HG03025 (cell line): ENCODE results near the gene TGDS.
"Not testable (repeated sequence)": the region's sequence is repeated elsewhere in the genome, so short reads cannot be mapped to it uniquely, and the experiment has no call there.

Source experiments
- ATAC-seq: cut with Tn5 transposase; IDR thresholded peaks from one replicate; pipeline ENCODE4 v1.9.1; 2021; ENCODE audit warnings: mild to moderate bottlenecking, moderate library complexity; ENCODE audit not compliant: unreplicated experiment, low FRiP score

The TGDS gene

GRCh38 chr13:94595950-94596574, at the start of gene TGDS:
Gene TGDS, minus strand, starts transcription at chr13:94596152. Its CDS starts 16 bp downstream, at chr13:94596136.
- peak; percentile 95 for ATAC-seq

- ATAC-seq, result no peak
These were observed 45.5 kb upstream of the TGDS start for GRCh38 chr13:94641409-94641941.

- no peak for ATAC-seq
These were observed 44.8 kb upstream of the TGDS start for GRCh38 chr13:94640721-94641120.

GRCh38 chr13:94637677-94638076, 41.7 kb upstream of the TGDS start:
- not testable (repeated sequence) for ATAC-seq

GRCh38 chr13:94636942-94637578, 41.1 kb upstream of the TGDS start:
- ATAC-seq, result no peak

- ATAC-seq, result not testable (repeated sequence)
These were observed 40.1 kb upstream of the TGDS start for GRCh38 chr13:94636096-94636495.

DNA sequence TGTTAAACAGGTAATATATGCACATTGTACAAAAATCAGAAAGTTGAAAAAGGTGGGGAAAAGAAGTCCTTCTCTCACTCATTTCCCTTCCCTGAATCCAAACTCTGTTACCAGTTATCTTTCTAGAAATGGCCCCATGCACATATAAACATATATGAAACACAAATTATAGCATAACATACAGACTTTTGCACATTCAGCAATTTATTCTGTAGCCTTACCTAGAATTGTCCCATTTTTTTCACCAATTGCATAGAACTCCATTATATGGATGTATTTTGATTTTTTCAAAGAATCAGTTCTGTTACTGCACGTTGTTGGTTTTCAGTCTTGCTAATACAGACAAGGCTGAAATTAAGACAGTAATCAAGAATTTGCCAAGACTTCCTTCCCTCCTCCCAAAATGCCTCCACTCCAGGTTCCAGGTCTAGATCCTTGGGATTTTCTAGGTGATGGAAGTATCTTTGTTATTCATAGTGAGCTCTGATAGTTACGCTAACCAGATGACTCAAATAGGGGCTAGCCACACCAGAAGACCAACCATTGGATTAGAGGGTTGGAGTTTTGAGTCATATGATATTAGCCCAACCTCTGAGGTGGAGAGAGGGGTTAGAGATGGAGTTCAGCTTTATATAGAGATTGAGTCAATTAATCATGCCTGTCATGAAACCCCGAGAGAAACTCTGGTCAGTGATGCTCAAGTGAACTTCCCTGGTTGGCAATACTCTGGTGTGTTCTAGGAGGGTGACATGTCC, 36.5 kb upstream of the TGDS start:
- no peak for ATAC-seq

GRCh38 chr13:94630858-94631257, 34.9 kb upstream of the TGDS start:
- ATAC-seq, result no peak

GRCh38 chr13:94623316-94623715, 27.4 kb upstream of the TGDS start:
- ATAC-seq, result no peak

DNA sequence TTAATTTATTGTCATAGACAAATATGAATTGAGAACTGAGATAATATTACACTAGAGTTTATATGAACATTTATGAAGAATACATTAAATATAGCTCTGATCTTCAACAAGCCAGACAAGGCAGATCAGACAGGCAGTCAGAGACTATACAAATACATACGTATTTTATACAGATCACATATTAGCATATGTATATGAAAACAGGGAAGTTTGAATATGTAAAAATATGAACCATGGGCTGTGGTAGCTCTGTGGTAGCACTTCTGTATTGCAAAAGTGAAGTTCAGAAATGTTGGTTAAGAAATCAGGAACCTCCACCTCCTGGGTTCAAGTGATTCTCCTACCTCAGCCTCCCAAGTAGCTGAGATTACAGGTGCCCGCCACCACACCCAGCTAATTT, 26.4 kb upstream of the TGDS start:
- no peak for ATAC-seq

DNA sequence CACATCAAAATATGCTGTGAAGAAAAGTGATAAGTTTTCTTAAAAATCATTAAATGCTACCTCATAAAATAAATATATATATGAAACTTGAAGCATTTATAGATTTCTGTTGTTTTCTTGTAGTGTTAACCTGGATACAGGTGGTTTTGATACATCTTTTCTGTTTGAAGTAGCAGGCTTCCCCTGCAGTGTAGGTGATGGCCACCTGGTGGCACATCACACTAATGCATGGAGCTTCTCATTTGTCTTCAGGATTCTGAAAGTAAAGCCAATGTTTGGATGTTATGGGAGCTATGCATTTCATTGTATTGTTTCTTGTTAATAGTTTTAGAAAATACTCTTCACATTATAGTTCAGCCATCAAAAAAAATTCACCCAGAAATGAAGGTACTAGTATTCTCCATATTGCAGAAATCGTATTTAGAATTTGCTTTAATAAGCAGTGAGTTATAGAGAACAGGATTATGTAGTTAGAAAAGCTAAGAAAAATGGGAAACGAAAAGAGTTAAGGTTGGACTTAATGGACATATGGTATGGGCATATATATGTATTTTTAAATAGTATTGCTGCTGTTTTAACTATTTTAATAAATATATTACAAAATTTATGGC, 24.4 kb upstream of the TGDS start:
- ATAC-seq, result no peak

GRCh38 chr13:94617389-94618000, 21.5 kb upstream of the TGDS start:
- ATAC-seq, result no peak

- no peak for ATAC-seq
These were observed 17.1 kb upstream of the TGDS start for GRCh38 chr13:94613051-94613450.

GRCh38 chr13:94612050-94612449, 16.1 kb upstream of the TGDS start:
- no peak for ATAC-seq

- no peak for ATAC-seq
These were observed 14.5 kb upstream of the TGDS start for GRCh38 chr13:94610475-94610874.

GRCh38 chr13:94609196-94609595, 13.2 kb upstream of the TGDS start:
- ATAC-seq, result no peak

GRCh38 chr13:94608586-94608985, 12.6 kb upstream of the TGDS start:
- no peak for ATAC-seq

GRCh38 chr13:94607939-94608338, 12.0 kb upstream of the TGDS start:
- no peak for ATAC-seq

GRCh38 chr13:94607056-94607455, 11.1 kb upstream of the TGDS start:
- ATAC-seq, result no peak

- ATAC-seq, result no peak
These were observed 6.5 kb upstream of the TGDS start for GRCh38 chr13:94602467-94602866.
